Body of pancreas (tissue), 4 donors: ENCODE data around the gene NECTIN2. TPM values are rescaled to one million over a fixed set of nuclear protein-coding genes. Genes with fewer than 3 reads are reported as not detected.

ENCODE experiments used
- ATAC-seq: fragments of 150-250 bp; one replicate; pipeline ENCODE4 v1.9.1; 2016
- DNase-seq, 4 donors: peaks; one replicate each; pipeline ENCODE4 v3.0.0-alpha.2; 2019
- H3K27ac ChIP-seq, 4 donors: fragments of 200-600 bp; sonication (generic); 1 replicate in 3 of 4; 2 replicates in 1 of 4; pipeline versions ENCODE4 v1.5.1 to v1.6.1; 2016 to 2019; ENCODE audit warnings: mild to moderate bottlenecking in 1 of 4, mixed read lengths in 1 of 4, moderate library complexity in 1 of 4
- H3K27me3 ChIP-seq, 2 donors: fragments of 200-600 bp; sonication (generic); one replicate each; pipeline ENCODE4 v1.6.0; 2016; ENCODE audit warnings: mild to moderate bottlenecking in 1 of 2
- H3K36me3 ChIP-seq, 2 donors: fragments of 200-600 bp; sonication (generic); replicated peaks in 1 of 2; 2 replicates each; pipeline ENCODE4 v1.5.1; 2016; ENCODE audit warnings: low read depth in 2 of 2; ENCODE audit not compliant: insufficient read depth in 1 of 2
- H3K4me1 ChIP-seq: fragments of 200-600 bp; sonication (generic); one replicate; pipeline ENCODE4 v1.6.0; 2016
- H3K4me3 ChIP-seq, 2 donors: fragments of 200-600 bp; sonication (generic); 1 replicate in 1 of 2; 2 replicates in 1 of 2; pipeline ENCODE4 v1.5.1; 2016 to 2019
- H3K9me3 ChIP-seq, 3 donors: fragments of 200-600 bp; sonication (generic); 1 replicate in 2 of 3; 2 replicates in 1 of 3; pipeline ENCODE4 v1.5.1; 2016
- POLR2A ChIP-seq, 3 donors: fragments of 450-650 bp; IDR thresholded peaks; one replicate each; pipeline ENCODE4 v1.6.1; 2016; ENCODE audit warnings: antibody characterized with exemption in 3 of 3, mild to moderate bottlenecking in 2 of 3
- WGBS, 2 donors: methylation state at CpG; one replicate each; pipeline ENCODE4 v1.1.5; 2017; 5-methylcytosine and 5-hydroxymethylcytosine counted together
- intact Hi-C: fragments of 100-400 bp; cut with DNase I; formaldehyde crosslinking; loops from one replicate; pipeline ENCODE4 v1.15.1; 2023
- total RNA-seq, 2 donors: library from RNA; depleted of rRNA; stranded (reverse); fragments of >200 nt; gene quantifications; one replicate each; pipeline ENCODE4 v1.1.0, GENCODE V29; 2016
- TF ChIP-seq, protein P1 (sequence below), 7 experiments: fragments of 450-650 bp in 4 of 7; fragments of 200-600 bp in 3 of 7; sonication (generic) in 3 of 7; IDR thresholded peaks; one replicate each; pipeline ENCODE4 v1.5.1; 2016 to 2019; ENCODE audit warnings: antibody characterized with exemption in 7 of 7

Gene NECTIN2
- total RNA-seq, 2 donors from 2014 or later, result 54.0 to 137 TPM

- peaks cover 13% of the 10 kb centered on the region for H3K4me1 ChIP-seq
- TF ChIP-seq POLR2A (IDR thresholded peaks at IDR 0.05), result no peak
- no peaks in the 10 kb centered on the region for H3K36me3 ChIP-seq
- H3K27ac ChIP-seq, result no peak overlapping the region
- DNase-seq (no peak), ATAC-seq (no peak)
- WGBS, 2 donors, result 36 to 48% methylated on average over 5 of the region's 5 CpGs
- H3K9me3 ChIP-seq, result no peaks in the 10 kb centered on the region
- H3K4me3 ChIP-seq, result no peak overlapping the region
- no peaks in the 10 kb centered on the region for H3K27me3 ChIP-seq
- intact Hi-C loops, result no loop called here
Observed at GRCh38 chr19:44927746-44928145, 81.6 kb downstream of the NECTIN2 start.

DNA sequence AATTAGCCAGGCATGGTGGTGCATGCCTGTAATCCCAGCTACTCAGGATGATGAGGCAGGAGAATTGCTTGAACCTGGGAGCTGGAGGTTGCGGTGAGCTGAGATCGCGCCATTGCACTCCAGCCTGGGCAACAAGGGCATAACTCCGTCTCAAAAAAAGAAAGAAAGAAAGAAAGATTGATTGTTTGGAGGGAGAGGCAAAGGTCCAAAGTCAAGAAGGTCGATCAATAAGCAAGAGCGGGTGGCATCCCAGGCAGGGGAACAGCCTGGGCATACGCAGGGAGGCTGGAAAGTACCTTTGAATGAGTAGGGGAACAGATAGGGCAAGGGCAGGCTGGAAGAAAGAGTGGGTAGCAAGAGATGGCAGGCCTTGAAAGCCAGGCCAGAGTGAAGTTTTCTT, 84.0 kb downstream of the NECTIN2 start:
- intact Hi-C loops, result no loop called here
- no peaks in the 10 kb centered on the region for H3K9me3 ChIP-seq
- WGBS, 2 donors, result 36 to 44% methylated on average over 7 of the region's 7 CpGs
- TF ChIP-seq, protein P1, sequence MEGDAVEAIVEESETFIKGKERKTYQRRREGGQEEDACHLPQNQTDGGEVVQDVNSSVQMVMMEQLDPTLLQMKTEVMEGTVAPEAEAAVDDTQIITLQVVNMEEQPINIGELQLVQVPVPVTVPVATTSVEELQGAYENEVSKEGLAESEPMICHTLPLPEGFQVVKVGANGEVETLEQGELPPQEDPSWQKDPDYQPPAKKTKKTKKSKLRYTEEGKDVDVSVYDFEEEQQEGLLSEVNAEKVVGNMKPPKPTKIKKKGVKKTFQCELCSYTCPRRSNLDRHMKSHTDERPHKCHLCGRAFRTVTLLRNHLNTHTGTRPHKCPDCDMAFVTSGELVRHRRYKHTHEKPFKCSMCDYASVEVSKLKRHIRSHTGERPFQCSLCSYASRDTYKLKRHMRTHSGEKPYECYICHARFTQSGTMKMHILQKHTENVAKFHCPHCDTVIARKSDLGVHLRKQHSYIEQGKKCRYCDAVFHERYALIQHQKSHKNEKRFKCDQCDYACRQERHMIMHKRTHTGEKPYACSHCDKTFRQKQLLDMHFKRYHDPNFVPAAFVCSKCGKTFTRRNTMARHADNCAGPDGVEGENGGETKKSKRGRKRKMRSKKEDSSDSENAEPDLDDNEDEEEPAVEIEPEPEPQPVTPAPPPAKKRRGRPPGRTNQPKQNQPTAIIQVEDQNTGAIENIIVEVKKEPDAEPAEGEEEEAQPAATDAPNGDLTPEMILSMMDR (IDR thresholded peaks at IDR 0.05), result no peak
- TF ChIP-seq POLR2A (IDR thresholded peaks at IDR 0.05), result no peak
- DNase-seq (no peak), ATAC-seq (no peak)
- peaks cover 15% of the 10 kb centered on the region for H3K4me1 ChIP-seq
- no peaks in the 10 kb centered on the region for H3K27me3 ChIP-seq
- H3K36me3 ChIP-seq, result no peaks in the 10 kb centered on the region
- H3K27ac ChIP-seq, result no peak overlapping the region
- H3K4me3 ChIP-seq, result no peak overlapping the region

DNA sequence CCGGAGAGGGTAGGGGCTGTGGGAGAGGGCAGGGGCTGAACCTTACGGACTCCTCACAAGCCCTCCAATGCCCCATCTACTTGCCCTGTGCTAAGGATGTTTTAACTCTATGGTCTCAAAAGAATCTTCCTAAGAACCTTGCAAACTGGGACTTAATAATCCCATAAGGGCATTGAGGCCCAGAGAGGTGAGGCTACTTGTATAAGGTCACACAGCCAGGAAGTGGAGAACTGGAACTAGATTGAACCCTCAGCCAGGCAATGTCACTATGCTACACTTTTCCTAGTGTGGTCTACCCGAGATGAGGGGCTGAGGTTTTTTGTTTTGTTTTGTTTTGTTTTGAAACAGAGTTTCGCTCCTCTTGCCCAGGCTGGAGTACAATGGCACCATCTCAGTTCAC, 85.4 kb downstream of the NECTIN2 start:
- no peak overlapping the region for H3K27ac ChIP-seq
- H3K4me3 ChIP-seq, result no peak overlapping the region
- WGBS, 2 donors, result 84 to 88% methylated on average over 4 of the region's 4 CpGs
- no peaks in the 10 kb centered on the region for H3K9me3 ChIP-seq
- intact Hi-C loops, result no loop called here
- TF ChIP-seq POLR2A (IDR thresholded peaks at IDR 0.05), result no peak
- TF ChIP-seq, protein P1 (IDR thresholded peaks at IDR 0.05), result no peak
- DNase-seq (no peak), ATAC-seq (no peak)
- H3K27me3 ChIP-seq, result no peaks in the 10 kb centered on the region
- H3K36me3 ChIP-seq, result no peaks in the 10 kb centered on the region
- peaks cover 26% of the 10 kb centered on the region for H3K4me1 ChIP-seq

Other genes starting within 250 kb of the NECTIN2 start
- 1 to 10 TPM in 1 of 2 donors, not detected in 1; 3.1 TPM for gene IGSF23, start 232.7 kb upstream of the NECTIN2 start, total RNA-seq
- gene PVR, start 202.4 kb upstream of the NECTIN2 start, total RNA-seq, result 10 to 100 TPM; 36.8 to 55.4 TPM
- gene CEACAM19, start 174.8 kb upstream of the NECTIN2 start, total RNA-seq, result 1 to 10 TPM; 3.9 to 5.3 TPM
- gene CEACAM16, start 147.1 kb upstream of the NECTIN2 start, total RNA-seq, result 1 to 10 TPM in 1 of 2 donors, under 1 TPM in 1; 0.33 to 1.3 TPM
- 10 to 100 TPM; 26.2 to 72.5 TPM for gene BCL3, start 97.6 kb upstream of the NECTIN2 start, total RNA-seq
- 10 to 100 TPM; 18.5 to 23.6 TPM for gene CBLC, start 68.4 kb upstream of the NECTIN2 start, total RNA-seq
- gene BCAM, start 37.2 kb upstream of the NECTIN2 start, total RNA-seq, result 10 to 100 TPM; 89.2 to 89.3 TPM
- gene TOMM40, start 45.0 kb downstream of the NECTIN2 start, total RNA-seq, result 10 to 100 TPM; 19.7 to 34.3 TPM
- 100 to 1,000 TPM in 1 of 2 donors, 10 to 100 TPM in 1; 77.6 to 216 TPM for gene APOE, start 59.5 kb downstream of the NECTIN2 start, total RNA-seq
- 10 to 100 TPM in 1 of 2 donors, 1 to 10 TPM in 1; 5.4 to 24.1 TPM for gene APOC1, start 68.3 kb downstream of the NECTIN2 start, total RNA-seq
- gene APOC4, start 95.9 kb downstream of the NECTIN2 start, total RNA-seq, result not detected
- gene APOC2, start 99.8 kb downstream of the NECTIN2 start, total RNA-seq, result not detected
- gene CLPTM1, start 109.1 kb downstream of the NECTIN2 start, total RNA-seq, result 10 to 100 TPM; 37.1 to 48.5 TPM
- gene RELB, start 155.2 kb downstream of the NECTIN2 start, total RNA-seq, result 10 to 100 TPM in 1 of 2 donors, 1 to 10 TPM in 1; 8.9 to 11.9 TPM
- 10 to 100 TPM; 40.2 to 64.9 TPM for gene CLASRP, start 192.7 kb downstream of the NECTIN2 start, total RNA-seq
- under 1 TPM in 1 of 2 donors, not detected in 1; 0.26 TPM for gene ZNF296, start 230.2 kb downstream of the NECTIN2 start, total RNA-seq
- 10 to 100 TPM; 15.8 to 19.5 TPM for gene GEMIN7, start 233.0 kb downstream of the NECTIN2 start, total RNA-seq
- 10 to 100 TPM; 16.6 to 49.8 TPM for gene PPP1R37, start 246.9 kb downstream of the NECTIN2 start, total RNA-seq